Fibroblast of lung (primary cell): ENCODE data around the gene CPNE6.

Experiments used
- CTCF ChIP-seq, 2 donors: IDR thresholded peaks in 1 of 2; conservative IDR thresholded peaks in 1 of 2; 1 replicate in 1 of 2; 2 replicates in 1 of 2; pipeline ENCODE4 v1.5.1; 2011 to 2012; ENCODE audit warnings: low read length in 2 of 2, control low read depth in 1 of 2, inconsistent platforms in 1 of 2, low read depth in 1 of 2, mild to moderate bottlenecking in 1 of 2
- EZH2 ChIP-seq: IDR thresholded peaks from 2 replicates; pipeline ENCODE4 v1.5.1; 2012; ENCODE audit warnings: low read length, control low read depth, mild to moderate bottlenecking; ENCODE audit errors: missing control alignments

GRCh38 chr14:24108336-24108874 lies 37.0 kb downstream of the CPNE6 start:
- no peak for TF ChIP-seq CTCF (conservative IDR thresholded peaks at IDR 0.05 in 1 of 2, IDR thresholded peaks at IDR 0.05 in 1 of 2; ENCODE audit: low read depth in 1 of 2, low read length in 2 of 2)
- no peak for TF ChIP-seq EZH2
